Caco-2 (cell line): ENCODE results near the gene SPEG. TPM values are rescaled to one million over a fixed set of nuclear protein-coding genes. Genes with fewer than 3 reads are reported as not detected.

Source experiments
- BruUV-seq: library from RNA; stranded (reverse); fragments of 400-500 nt; replicated peaks from 2 replicates; lab custom pipeline; 2021; lab: Mats Ljungman, UMichigan
- CTCF ChIA-PET: fragments of 300-600 bp; sonication (Branson Sonifier 250); formaldehyde crosslinking; loops from one replicate; lab custom pipeline; 2022; ENCODE audit warnings: antibody characterized with exemption; lab: Charles Lee
- POLR2A ChIA-PET: fragments of 300-600 bp; sonication (Branson Sonifier 250); formaldehyde crosslinking; loops from one replicate; lab custom pipeline; 2022; ENCODE audit warnings: antibody characterized with exemption; lab: Charles Lee
- DNase-seq, 2 experiments: peaks; one replicate each; pipeline versions ENCODE4 v3.0.0 to v3.0.0-alpha.2; 2020 to 2022
- H3K27me3 ChIP-seq: replicated peaks from 2 replicates; pipeline ENCODE4 v1.6.0; 2011; ENCODE audit warnings: low read length; ENCODE audit not compliant: control insufficient read depth, insufficient read depth
- H3K36me3 ChIP-seq: 2 replicates; pipeline ENCODE4 v1.5.1; 2011; ENCODE audit warnings: low read length; ENCODE audit not compliant: control insufficient read depth, insufficient read depth
- H3K4me1 ChIP-seq: fragments of 250-450 bp; sonication (Bioruptor Pico); 2 replicates; pipeline ENCODE4 v1.5.1; 2020; ENCODE audit warnings: mild to moderate bottlenecking
- H3K4me3 ChIP-seq: 2 replicates; pipeline ENCODE4 v1.5.1; 2011; ENCODE audit warnings: low read depth, mild to moderate bottlenecking, control low read depth, low read length
- H3K9me3 ChIP-seq: fragments of 250-450 bp; sonication (Bioruptor Pico); 2 replicates; pipeline ENCODE4 v1.5.1; 2020; ENCODE audit warnings: mild to moderate bottlenecking, moderate library complexity
- H3K27ac Mint-ChIP-seq: one replicate; pipeline ENCODE4 v1.8.0; 2022; ENCODE audit warnings: mixed read lengths; ENCODE audit not compliant: unreplicated experiment
- H3K27me3 Mint-ChIP-seq: one replicate; pipeline ENCODE4 v1.8.0; 2022; ENCODE audit warnings: mixed read lengths; ENCODE audit not compliant: insufficient read depth, unreplicated experiment
- H3K36me3 Mint-ChIP-seq: one replicate; pipeline ENCODE4 v1.8.0; 2022; ENCODE audit warnings: mild to moderate bottlenecking, mixed read lengths; ENCODE audit not compliant: insufficient read depth, unreplicated experiment
- H3K4me1 Mint-ChIP-seq: one replicate; pipeline ENCODE4 v1.8.0; 2022; ENCODE audit warnings: low read depth, mixed read lengths; ENCODE audit not compliant: unreplicated experiment
- H3K4me3 Mint-ChIP-seq: one replicate; pipeline ENCODE4 v1.8.0; 2022; ENCODE audit warnings: mild to moderate bottlenecking, moderate library complexity, mixed read lengths; ENCODE audit not compliant: unreplicated experiment
- H3K9me3 Mint-ChIP-seq: one replicate; pipeline ENCODE4 v1.8.0; 2022; ENCODE audit warnings: mixed read lengths; ENCODE audit not compliant: unreplicated experiment
- intact Hi-C: fragments of 100-400 bp; cut with micrococcal nuclease; formaldehyde crosslinking; loops from one replicate; pipeline ENCODE4 v1.10.0; 2022; ENCODE audit not compliant: unreplicated experiment
- total RNA-seq: library from RNA; stranded (reverse); gene quantifications from 2 replicates; pipeline ENCODE4 v1.2.3, GENCODE V29; 2022
- TF ChIP-seq, protein P1 (sequence below), 2 experiments: fragments of 200-600 bp in 1 of 2; IDR thresholded peaks; 1 replicate in 1 of 2; 2 replicates in 1 of 2; pipeline versions ENCODE4 v1.5.1 to v1.8.0; 2011 to 2022; ENCODE audit warnings: antibody characterized with exemption in 1 of 2, control low read depth in 1 of 2, inconsistent platforms in 1 of 2, low read depth in 1 of 2, low read length in 1 of 2, mild to moderate bottlenecking in 1 of 2, moderate library complexity in 1 of 2; ENCODE audit not compliant: insufficient read depth in 1 of 2, severe bottlenecking in 1 of 2, unreplicated experiment in 1 of 2

Gene SPEG
- total RNA-seq, 1 experiment from 2014 or later, result 18.6 TPM

DNA sequence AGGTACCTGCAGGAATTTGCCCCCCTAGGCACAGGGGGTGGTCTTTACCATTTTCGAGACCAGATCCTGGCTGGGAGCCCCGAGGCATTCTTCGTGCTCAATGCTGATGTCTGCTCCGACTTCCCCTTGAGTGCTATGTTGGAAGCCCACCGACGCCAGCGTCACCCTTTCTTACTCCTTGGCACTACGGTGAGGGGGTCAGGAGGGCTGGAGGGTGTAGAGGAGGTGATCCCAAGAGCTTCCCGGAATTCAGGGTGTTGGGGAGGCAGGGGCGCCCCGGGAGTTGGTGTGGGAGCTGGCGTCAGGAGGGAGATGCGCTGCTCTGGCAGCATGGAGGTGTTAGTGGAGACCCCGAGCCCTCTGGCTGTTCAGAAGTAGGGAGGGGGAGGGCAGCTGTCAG is 67.2 kb downstream of the SPEG start:
- Mint-ChIP-seq H3K27me3 (no peaks in the 10 kb centered on the region), H3K27ac (no peak overlapping the region), H3K9me3 (no peaks in the 10 kb centered on the region), H3K4me3 (no peak overlapping the region), H3K4me1 (peaks cover 16% of the 10 kb centered on the region), H3K36me3 (peaks cover 11% of the 10 kb centered on the region)
- Histone ChIP-seq H3K27me3 (no peaks in the 10 kb centered on the region), H3K9me3 (no peaks in the 10 kb centered on the region), H3K36me3 (no peaks in the 10 kb centered on the region; the same call in 1 of the 2 replicates), H3K4me1 (peaks cover 14% of the 10 kb centered on the region; the same call in 1 of the 2 replicates), H3K4me3 (no peak overlapping the region)
- TF ChIP-seq, protein P1, sequence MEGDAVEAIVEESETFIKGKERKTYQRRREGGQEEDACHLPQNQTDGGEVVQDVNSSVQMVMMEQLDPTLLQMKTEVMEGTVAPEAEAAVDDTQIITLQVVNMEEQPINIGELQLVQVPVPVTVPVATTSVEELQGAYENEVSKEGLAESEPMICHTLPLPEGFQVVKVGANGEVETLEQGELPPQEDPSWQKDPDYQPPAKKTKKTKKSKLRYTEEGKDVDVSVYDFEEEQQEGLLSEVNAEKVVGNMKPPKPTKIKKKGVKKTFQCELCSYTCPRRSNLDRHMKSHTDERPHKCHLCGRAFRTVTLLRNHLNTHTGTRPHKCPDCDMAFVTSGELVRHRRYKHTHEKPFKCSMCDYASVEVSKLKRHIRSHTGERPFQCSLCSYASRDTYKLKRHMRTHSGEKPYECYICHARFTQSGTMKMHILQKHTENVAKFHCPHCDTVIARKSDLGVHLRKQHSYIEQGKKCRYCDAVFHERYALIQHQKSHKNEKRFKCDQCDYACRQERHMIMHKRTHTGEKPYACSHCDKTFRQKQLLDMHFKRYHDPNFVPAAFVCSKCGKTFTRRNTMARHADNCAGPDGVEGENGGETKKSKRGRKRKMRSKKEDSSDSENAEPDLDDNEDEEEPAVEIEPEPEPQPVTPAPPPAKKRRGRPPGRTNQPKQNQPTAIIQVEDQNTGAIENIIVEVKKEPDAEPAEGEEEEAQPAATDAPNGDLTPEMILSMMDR (IDR thresholded peaks at IDR 0.05; ENCODE audit: insufficient read depth in 1 of 2, low read depth in 1 of 2, low read length in 1 of 2, severe bottlenecking in 1 of 2, unreplicated experiment in 1 of 2), result no peak
- POLR2A ChIA-PET, result no interaction called here
- CTCF ChIA-PET, result no interaction called here
- BruUV-seq, result no TSS peak
- DNase-seq, result no peak
- intact Hi-C loops, result no loop called here

DNA sequence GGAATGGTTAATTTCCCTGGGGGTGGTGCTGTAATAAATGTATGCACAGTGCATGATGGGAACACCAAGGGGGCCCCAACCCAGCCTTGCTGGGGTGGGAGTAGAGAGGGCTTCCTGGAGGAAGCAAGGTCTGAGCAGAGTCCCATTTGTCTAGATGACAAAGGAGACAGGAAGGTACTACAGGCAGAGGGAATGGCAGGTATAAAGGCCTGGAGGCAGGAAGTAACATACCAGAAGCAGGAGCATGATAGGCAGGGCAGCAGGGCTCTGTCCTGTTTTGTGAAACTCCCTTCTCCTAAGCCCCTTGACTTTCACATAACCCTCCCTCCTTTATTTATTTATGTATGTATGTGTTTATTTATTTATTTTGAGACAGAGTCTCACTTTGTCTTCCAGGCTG is 68.0 kb downstream of the SPEG start:
- Mint-ChIP-seq H3K4me3 (no peak overlapping the region), H3K9me3 (no peaks in the 10 kb centered on the region), H3K4me1 (peaks cover 16% of the 10 kb centered on the region), H3K27ac (no peak overlapping the region), H3K36me3 (peaks cover 11% of the 10 kb centered on the region), H3K27me3 (no peaks in the 10 kb centered on the region)
- no peak overlapping the region for H3K4me3 ChIP-seq
- no TSS peak for BruUV-seq
- H3K27me3 ChIP-seq, result no peaks in the 10 kb centered on the region
- peaks cover 9% of the 10 kb centered on the region; the same call in 1 of the 2 replicates for H3K4me1 ChIP-seq
- intact Hi-C loops, result no loop called here
- DNase-seq, result no peak
- TF ChIP-seq, protein P1 (IDR thresholded peaks at IDR 0.05; ENCODE audit: insufficient read depth in 1 of 2, low read depth in 1 of 2, low read length in 1 of 2, severe bottlenecking in 1 of 2, unreplicated experiment in 1 of 2), result no peak
- H3K9me3 ChIP-seq, result no peaks in the 10 kb centered on the region
- no peaks in the 10 kb centered on the region; the same call in 1 of the 2 replicates for H3K36me3 ChIP-seq
- CTCF ChIA-PET, result no interaction called here
- POLR2A ChIA-PET, result no interaction called here

DNA sequence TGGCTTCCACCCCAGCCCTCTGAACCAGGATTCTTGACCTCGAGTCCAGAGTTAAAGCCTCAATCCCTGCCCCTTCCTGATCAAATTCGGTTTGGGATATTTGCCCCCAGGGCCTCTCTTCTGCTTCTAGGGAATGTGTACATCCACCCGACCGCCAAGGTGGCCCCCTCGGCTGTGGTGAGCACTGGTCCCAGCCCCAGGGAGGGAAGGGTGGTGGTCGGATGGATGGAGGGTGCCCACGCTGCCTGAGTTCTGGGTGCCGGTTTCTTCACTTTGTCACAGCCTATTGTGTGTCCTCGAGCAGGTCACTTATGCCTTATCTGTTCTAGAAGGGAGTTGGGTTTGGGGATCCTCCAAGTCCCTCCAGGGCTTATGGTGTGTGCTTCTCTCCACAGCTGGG is 70.9 kb downstream of the SPEG start:
- CTCF ChIA-PET, result interaction anchor here (2.8 kb wide), 1 partner anchor 25 kb away, joined by 14 read pairs; no protein-coding TSS in a partner anchor

More for the DNA sequence above, 70.9 kb downstream of the SPEG start:
- H3K9me3 ChIP-seq, result no peaks in the 10 kb centered on the region
- H3K27me3 ChIP-seq, result no peaks in the 10 kb centered on the region
- DNase-seq, result no peak
- POLR2A ChIA-PET, result no interaction called here
- Mint-ChIP-seq H3K36me3 (no peaks in the 10 kb centered on the region), H3K27ac (no peak overlapping the region), H3K9me3 (no peaks in the 10 kb centered on the region), H3K4me1 (peaks cover 7% of the 10 kb centered on the region), H3K27me3 (no peaks in the 10 kb centered on the region), H3K4me3 (no peak overlapping the region)
- TF ChIP-seq, protein P1 (IDR thresholded peaks at IDR 0.05; ENCODE audit: insufficient read depth in 1 of 2, low read depth in 1 of 2, low read length in 1 of 2, severe bottlenecking in 1 of 2, unreplicated experiment in 1 of 2), result no peak
- BruUV-seq, result no TSS peak
- intact Hi-C loops, result no loop called here
- peaks cover 4% of the 10 kb centered on the region for H3K4me1 ChIP-seq
- no peak overlapping the region for H3K4me3 ChIP-seq
- no peaks in the 10 kb centered on the region; the same call in 1 of the 2 replicates for H3K36me3 ChIP-seq
